ENCODE results near the gene PITRM1.

PITRM1 gene

GRCh38 chr10:3159152-3159551 lies 13.4 kb downstream of the PITRM1 start:
- TF ChIP-seq, protein P1, sequence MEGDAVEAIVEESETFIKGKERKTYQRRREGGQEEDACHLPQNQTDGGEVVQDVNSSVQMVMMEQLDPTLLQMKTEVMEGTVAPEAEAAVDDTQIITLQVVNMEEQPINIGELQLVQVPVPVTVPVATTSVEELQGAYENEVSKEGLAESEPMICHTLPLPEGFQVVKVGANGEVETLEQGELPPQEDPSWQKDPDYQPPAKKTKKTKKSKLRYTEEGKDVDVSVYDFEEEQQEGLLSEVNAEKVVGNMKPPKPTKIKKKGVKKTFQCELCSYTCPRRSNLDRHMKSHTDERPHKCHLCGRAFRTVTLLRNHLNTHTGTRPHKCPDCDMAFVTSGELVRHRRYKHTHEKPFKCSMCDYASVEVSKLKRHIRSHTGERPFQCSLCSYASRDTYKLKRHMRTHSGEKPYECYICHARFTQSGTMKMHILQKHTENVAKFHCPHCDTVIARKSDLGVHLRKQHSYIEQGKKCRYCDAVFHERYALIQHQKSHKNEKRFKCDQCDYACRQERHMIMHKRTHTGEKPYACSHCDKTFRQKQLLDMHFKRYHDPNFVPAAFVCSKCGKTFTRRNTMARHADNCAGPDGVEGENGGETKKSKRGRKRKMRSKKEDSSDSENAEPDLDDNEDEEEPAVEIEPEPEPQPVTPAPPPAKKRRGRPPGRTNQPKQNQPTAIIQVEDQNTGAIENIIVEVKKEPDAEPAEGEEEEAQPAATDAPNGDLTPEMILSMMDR (IDR thresholded peaks at IDR 0.05; ENCODE audit: extremely low read depth, insufficient read depth, missing control alignments) = no peak
- in situ Hi-C loops (cut with MboI; ENCODE audit: low pct_unique_long_range_greater_than_20kb, low sequenced_read_pairs, unreplicated experiment) = no loop called here
- no peak for DNase-seq (ENCODE audit: low spot score)

DNA sequence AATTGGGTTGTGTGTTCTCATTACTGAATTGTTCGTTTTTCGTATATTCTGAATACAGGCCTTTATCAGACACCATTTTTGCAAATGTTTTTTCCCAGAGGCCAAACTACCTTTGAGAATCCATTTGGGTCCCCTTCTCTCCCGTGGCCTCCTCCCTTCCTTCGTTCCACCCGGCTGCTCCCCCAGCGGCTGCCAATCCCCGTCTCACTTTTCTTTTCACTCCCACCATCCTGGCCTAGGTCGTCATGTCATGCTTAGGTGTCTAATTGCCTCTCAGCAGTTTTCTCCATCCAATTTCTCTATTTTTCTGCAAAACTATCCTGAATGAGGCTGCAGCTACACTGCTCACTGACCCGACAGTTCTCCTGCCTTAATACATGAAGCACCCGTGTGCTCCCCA lies 17.9 kb downstream of the PITRM1 start:
- no peak for DNase-seq (ENCODE audit: low spot score)
- TF ChIP-seq, protein P1 (IDR thresholded peaks at IDR 0.05; ENCODE audit: extremely low read depth, insufficient read depth, missing control alignments) = no peak
- in situ Hi-C loops (cut with MboI; ENCODE audit: low pct_unique_long_range_greater_than_20kb, low sequenced_read_pairs, unreplicated experiment) = no loop called here

DNA sequence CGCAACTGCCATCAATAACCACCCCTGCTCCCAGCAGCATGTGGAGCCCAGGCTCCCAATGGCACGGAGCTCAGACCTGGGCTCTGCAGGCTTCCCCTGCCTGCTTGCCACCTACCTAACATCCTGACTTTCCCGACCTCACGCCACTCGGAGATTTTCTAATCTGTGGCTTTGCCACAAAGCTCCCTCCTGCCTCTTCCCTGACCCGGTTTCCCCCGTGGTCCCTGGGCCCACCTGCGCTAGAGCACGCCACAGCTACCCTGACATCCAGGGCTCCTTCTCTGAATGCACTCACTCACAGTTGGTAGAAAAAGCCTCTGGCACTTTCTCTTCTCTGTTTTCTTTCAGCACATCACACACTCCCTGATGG lies 20.0 kb downstream of the PITRM1 start:
- in situ Hi-C loops (cut with MboI; ENCODE audit: low pct_unique_long_range_greater_than_20kb, low sequenced_read_pairs, unreplicated experiment) = no loop called here
- no peak for DNase-seq (ENCODE audit: low spot score)
- TF ChIP-seq, protein P1 (IDR thresholded peaks at IDR 0.05; ENCODE audit: extremely low read depth, insufficient read depth, missing control alignments) = no peak

GRCh38 chr10:3151889-3152565 lies 20.6 kb downstream of the PITRM1 start:
- TF ChIP-seq, protein P1 (IDR thresholded peaks at IDR 0.05; ENCODE audit: extremely low read depth, insufficient read depth, missing control alignments) = no peak
- in situ Hi-C loops (cut with MboI; ENCODE audit: low pct_unique_long_range_greater_than_20kb, low sequenced_read_pairs, unreplicated experiment) = no loop called here
- no peak for DNase-seq (ENCODE audit: low spot score)

GRCh38 chr10:3150961-3151360 lies 21.6 kb downstream of the PITRM1 start:
- TF ChIP-seq, protein P1 (IDR thresholded peaks at IDR 0.05; ENCODE audit: extremely low read depth, insufficient read depth, missing control alignments) = no peak
- DNase-seq (ENCODE audit: low spot score) = no peak
- in situ Hi-C loops (cut with MboI; ENCODE audit: low pct_unique_long_range_greater_than_20kb, low sequenced_read_pairs, unreplicated experiment) = no loop called here

DNA sequence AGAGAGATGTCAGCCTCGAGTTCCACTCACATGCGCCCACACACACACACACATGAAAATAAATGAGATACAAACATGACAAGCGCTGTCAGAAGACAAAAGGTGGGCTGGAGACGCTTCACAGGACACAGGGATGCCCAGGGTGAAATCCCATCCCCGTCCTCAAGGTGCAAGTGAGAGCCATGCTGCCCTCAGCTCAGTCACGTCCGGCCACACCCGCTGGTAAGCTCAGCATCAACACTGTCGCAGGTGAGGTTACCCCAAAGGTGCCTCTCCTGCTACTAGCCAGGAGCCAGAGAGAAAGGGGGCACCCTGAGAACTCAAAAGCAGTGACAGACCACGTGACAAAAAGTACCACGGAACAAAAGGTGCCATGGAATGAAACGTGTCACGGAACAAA lies 22.2 kb downstream of the PITRM1 start:
- DNase-seq (ENCODE audit: low spot score) = no peak
- in situ Hi-C loops (cut with MboI; ENCODE audit: low pct_unique_long_range_greater_than_20kb, low sequenced_read_pairs, unreplicated experiment) = no loop called here
- TF ChIP-seq, protein P1 (IDR thresholded peaks at IDR 0.05; ENCODE audit: extremely low read depth, insufficient read depth, missing control alignments) = no peak

Measured in GM13977 (cell line).